ENCODE results near the gene RBFOX1. TPM values are rescaled to one million over a fixed set of nuclear protein-coding genes. Genes with fewer than 3 reads are reported as not detected.

Gene RBFOX1
- polyA plus RNA-seq, 1 of the 3 experiments (the other 2 are of a cell fraction) = not detected

DNA sequence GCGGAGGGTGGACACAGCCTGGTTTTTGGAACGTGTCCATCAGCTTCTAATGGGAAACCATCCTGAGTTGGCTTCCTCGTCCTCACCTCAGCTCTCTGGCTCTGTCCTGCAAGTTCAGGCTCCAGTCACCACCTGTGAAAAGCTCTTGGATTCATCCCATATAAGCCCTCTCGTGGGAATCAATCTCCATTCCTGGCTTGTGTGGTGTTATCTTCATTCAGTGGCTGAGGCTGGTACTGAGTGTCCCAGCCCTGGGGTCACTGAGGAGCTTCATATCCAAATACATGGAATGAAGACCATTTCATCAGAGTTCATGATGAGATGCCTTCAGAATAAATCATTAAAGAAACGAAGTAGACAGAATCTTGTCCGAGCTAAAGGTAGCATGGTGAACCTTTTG, 189.2 kb downstream of the RBFOX1 start:
- H3K79me2 ChIP-seq (ENCODE audit: insufficient read depth) = no peaks in the 10 kb centered on the region
- no peaks in the 10 kb centered on the region for H3K36me3 ChIP-seq (replicated peaks in 1 of 2; ENCODE audit: control insufficient read depth in 1 of 2, insufficient read depth in 2 of 2, low read length in 1 of 2)
- no peak overlapping the region for H3K4me2 ChIP-seq
- no peak overlapping the region for H3K27ac ChIP-seq (ENCODE audit: low read depth in 2 of 2, low read length in 1 of 2)
- DNase-seq = no peak
- H4K20me1 ChIP-seq (ENCODE audit: insufficient read depth) = no peaks in the 10 kb centered on the region
- WGBS (ENCODE audit: low lambda C conversion rate) = 7% methylated on average over 6 of the region's 6 CpGs
- no peaks in the 10 kb centered on the region for H3K9me3 ChIP-seq
- ChIA-PET CTCF (no interaction called here), POLR2A (no interaction called here)
- H3K27me3 ChIP-seq (ENCODE audit: insufficient read depth) = no peaks in the 10 kb centered on the region
- H3K9me2 ChIP-seq = no peaks in the 10 kb centered on the region
- no peak overlapping the region for H3K4me3 ChIP-seq (ENCODE audit: low read depth in 2 of 2, low read length in 1 of 2)
- TF ChIP-seq RXRA (IDR thresholded peaks at IDR 0.05; ENCODE audit: borderline replicate concordance, low read depth) (no peak), FOXM1 (IDR thresholded peaks at IDR 0.05; ENCODE audit: low read depth) (no peak), GABPA (IDR thresholded peaks at IDR 0.05; ENCODE audit: low read depth) (no peak), FOXJ3 (CRISPR knock-in tag; IDR thresholded peaks at IDR 0.05) (no peak), RFX5 (IDR thresholded peaks at IDR 0.05; ENCODE audit: low read length) (no peak), EP300 (IDR thresholded peaks at IDR 0.05; ENCODE audit: borderline replicate concordance in 1 of 2, low read depth in 1 of 2, low read length in 1 of 2) (no peak), RCOR1 (IDR thresholded peaks at IDR 0.05; ENCODE audit: low read length) (no peak), MAX (IDR thresholded peaks at IDR 0.05; ENCODE audit: low read depth) (no peak), ELF1 (IDR thresholded peaks at IDR 0.05) (no peak), SIN3A (IDR thresholded peaks at IDR 0.05; ENCODE audit: borderline replicate concordance, low read depth, low read length) (no peak), EZH2phosphoT487 (IDR thresholded peaks at IDR 0.05; ENCODE audit: borderline replicate concordance, low read depth) (no peak), MEF2A (IDR thresholded peaks at IDR 0.05; ENCODE audit: borderline replicate concordance, low read depth) (no peak), REST (IDR thresholded peaks at IDR 0.05; ENCODE audit: low read depth, low read length) (no peak), YY1 (IDR thresholded peaks at IDR 0.05; ENCODE audit: low read depth) (no peak), MXI1 (IDR thresholded peaks at IDR 0.05; ENCODE audit: low read depth, low read length) (no peak)
- no peaks in the 10 kb centered on the region for H3F3A ChIP-seq (replicated peaks; ENCODE audit: insufficient read depth)
- no peaks in the 10 kb centered on the region for H3K4me1 ChIP-seq (ENCODE audit: control insufficient read depth in 1 of 2, insufficient read depth in 2 of 2, low read depth in 1 of 2, low read length in 1 of 2)
- H2AFZ ChIP-seq (ENCODE audit: low read depth) = no peak overlapping the region
- H3K9ac ChIP-seq = no peak overlapping the region

DNA sequence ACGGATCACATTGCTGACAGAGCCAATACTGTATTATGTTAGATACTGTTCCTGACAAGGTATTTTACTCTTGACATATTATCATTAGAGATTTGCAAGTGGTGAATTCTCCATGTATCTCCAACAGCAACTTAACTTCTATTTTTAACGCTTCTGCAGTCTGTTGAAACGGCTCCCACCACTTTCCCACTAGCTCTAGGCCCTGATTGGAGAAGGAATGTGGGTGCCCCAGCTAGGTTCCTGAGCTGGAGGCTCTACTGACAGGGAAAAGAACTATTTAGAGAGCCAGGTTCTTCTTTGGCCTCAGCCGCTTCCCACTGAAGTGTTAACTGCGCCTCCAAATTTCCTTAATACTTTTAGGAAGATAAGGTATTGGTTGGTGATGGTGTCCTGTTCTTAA, 191.8 kb downstream of the RBFOX1 start:
- 17% methylated on average over 5 of the region's 5 CpGs for WGBS (ENCODE audit: low lambda C conversion rate)
- Histone ChIP-seq H3K79me2 (ENCODE audit: insufficient read depth) (no peaks in the 10 kb centered on the region), H3K36me3 (replicated peaks in 1 of 2; ENCODE audit: control insufficient read depth in 1 of 2, insufficient read depth in 2 of 2, low read length in 1 of 2) (no peaks in the 10 kb centered on the region), H3K27me3 (ENCODE audit: insufficient read depth) (no peaks in the 10 kb centered on the region), H3F3A (replicated peaks; ENCODE audit: insufficient read depth) (no peaks in the 10 kb centered on the region), H4K20me1 (ENCODE audit: insufficient read depth) (no peaks in the 10 kb centered on the region), H2AFZ (ENCODE audit: low read depth) (no peak overlapping the region), H3K4me3 (ENCODE audit: low read depth in 2 of 2, low read length in 1 of 2) (no peak overlapping the region), H3K4me1 (ENCODE audit: control insufficient read depth in 1 of 2, insufficient read depth in 2 of 2, low read depth in 1 of 2, low read length in 1 of 2) (no peaks in the 10 kb centered on the region), H3K9me2 (no peaks in the 10 kb centered on the region), H3K4me2 (no peak overlapping the region), H3K9ac (no peak overlapping the region), H3K9me3 (no peaks in the 10 kb centered on the region), H3K27ac (ENCODE audit: low read depth in 2 of 2, low read length in 1 of 2) (no peak overlapping the region)
- TF ChIP-seq FOSL2 (IDR thresholded peaks at IDR 0.05; ENCODE audit: borderline replicate concordance, low read depth) (no peak), RCOR1 (IDR thresholded peaks at IDR 0.05; ENCODE audit: low read length) (no peak), EP300 (IDR thresholded peaks at IDR 0.05; ENCODE audit: borderline replicate concordance in 1 of 2, low read depth in 1 of 2, low read length in 1 of 2) (no peak), TAF1 (IDR thresholded peaks at IDR 0.05; ENCODE audit: borderline replicate concordance, low read depth, low read length) (no peak), RAD21 (IDR thresholded peaks at IDR 0.05; ENCODE audit: low read length) (no peak), SIN3A (IDR thresholded peaks at IDR 0.05; ENCODE audit: borderline replicate concordance, low read depth, low read length) (no peak), YY1 (IDR thresholded peaks at IDR 0.05; ENCODE audit: low read depth) (no peak)
- TF ChIP-seq, protein P1, sequence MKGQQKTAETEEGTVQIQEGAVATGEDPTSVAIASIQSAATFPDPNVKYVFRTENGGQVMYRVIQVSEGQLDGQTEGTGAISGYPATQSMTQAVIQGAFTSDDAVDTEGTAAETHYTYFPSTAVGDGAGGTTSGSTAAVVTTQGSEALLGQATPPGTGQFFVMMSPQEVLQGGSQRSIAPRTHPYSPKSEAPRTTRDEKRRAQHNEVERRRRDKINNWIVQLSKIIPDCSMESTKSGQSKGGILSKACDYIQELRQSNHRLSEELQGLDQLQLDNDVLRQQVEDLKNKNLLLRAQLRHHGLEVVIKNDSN (IDR thresholded peaks at IDR 0.05; ENCODE audit: borderline replicate concordance, low read depth) = no peak
- POLR2A ChIA-PET = no interaction called here
- CTCF ChIA-PET = interaction anchor here (1.2 kb wide), 1 partner anchor 10 kb away, joined by 4 read pairs; no protein-coding TSS in a partner anchor
- no peak for DNase-seq

Measured in SK-N-SH (cell line).